GM12878 (cell line): ENCODE results near the gene ARFIP1. TPM values are rescaled to one million over a fixed set of nuclear protein-coding genes. Genes with fewer than 3 reads are reported as not detected.

ENCODE experiments used
- ATAC-seq: fragments of 200-7000 bp; cut with Tn5 transposase; 3 replicates; pipeline ENCODE4 v1.9.1; 2020; ENCODE audit warnings: mild to moderate bottlenecking, moderate library complexity
- BruUV-seq: library from RNA; stranded (reverse); fragments of 400-500 nt; replicated peaks from 2 replicates; lab custom pipeline; 2021; lab: Mats Ljungman, UMichigan
- CTCF ChIA-PET: fragments of 300-600 bp; sonication (Branson Sonifier 250); formaldehyde crosslinking; extraction: SDS; loops from one replicate; lab custom pipeline; 2021; ENCODE audit warnings: inconsistent platforms; lab: Yijun Ruan, JAX
- POLR2A ChIA-PET: fragments of 350-600 bp; formaldehyde crosslinking; extraction: SDS; loops from one replicate; lab custom pipeline; 2021; ENCODE audit warnings: inconsistent platforms; lab: Charles Lee
- RAD21 ChIA-PET: fragments of 300-600 bp; sonication (Branson Sonifier 250); formaldehyde crosslinking; loops from one replicate; lab custom pipeline; 2023; ENCODE audit warnings: antibody characterized with exemption; ENCODE audit not compliant: unreplicated experiment; lab: Charles Lee
- SMC1A ChIA-PET: fragments of 300-600 bp; sonication (Branson Sonifier 250); formaldehyde crosslinking; loops from one replicate; lab custom pipeline; 2023; ENCODE audit not compliant: unreplicated experiment, uncharacterized antibody; lab: Charles Lee
- DNase-seq: peaks from one replicate; pipeline ENCODE4 v3.0.0-alpha.2; 2011; ENCODE audit warnings: low read depth, low spot score
- FAIRE-seq: peaks from 3 replicates; lab custom pipeline; 2011; peaks lifted over from hg19 to GRCh38; lab: Jason Lieb, UNC
- H2AFZ ChIP-seq: 2 replicates; pipeline ENCODE4 v1.6.0; 2011; ENCODE audit warnings: low read depth, low read length, control low read depth; ENCODE audit not compliant: control insufficient read depth
- H3K27ac ChIP-seq: 2 replicates; pipeline ENCODE4 v1.5.1; 2011; ENCODE audit warnings: control low read depth; ENCODE audit not compliant: control insufficient read depth, insufficient read depth
- H3K27me3 ChIP-seq, 2 experiments: replicated peaks in 1 of 2; 2 replicates each; pipeline versions ENCODE4 v1.6.0 to v1.6.1; 2011; ENCODE audit warnings: low read length in 1 of 2; ENCODE audit not compliant: control insufficient read depth in 2 of 2, insufficient read depth in 2 of 2
- H3K36me3 ChIP-seq, 2 experiments: 2 replicates each; pipeline ENCODE4 v1.5.1; 2011; ENCODE audit warnings: low read length in 1 of 2; ENCODE audit not compliant: control insufficient read depth in 2 of 2, insufficient read depth in 2 of 2
- H3K4me1 ChIP-seq: 2 replicates; pipeline ENCODE4 v1.6.1; 2011; ENCODE audit warnings: mild to moderate bottlenecking, low read length, moderate library complexity, mixed read lengths; ENCODE audit not compliant: control insufficient read depth, insufficient read depth
- H3K4me2 ChIP-seq: 2 replicates; pipeline ENCODE4 v1.6.0; 2011; ENCODE audit warnings: control low read depth; ENCODE audit not compliant: control insufficient read depth, insufficient read depth
- H3K4me3 ChIP-seq: fragments of 200-600 bp; sonication (generic); 2 replicates; pipeline ENCODE4 v1.5.1; 2016
- H3K79me2 ChIP-seq: 2 replicates; pipeline ENCODE4 v1.6.0; 2011; ENCODE audit warnings: low read length; ENCODE audit not compliant: control insufficient read depth, insufficient read depth
- H3K9ac ChIP-seq: 2 replicates; pipeline ENCODE4 v1.8.0; 2011; ENCODE audit warnings: low read length, control low read depth, mixed read lengths; ENCODE audit not compliant: control insufficient read depth, insufficient read depth
- H3K9me3 ChIP-seq: replicated peaks from 3 replicates; pipeline ENCODE4 v1.5.1; 2011; ENCODE audit warnings: mild to moderate bottlenecking, low read length; ENCODE audit not compliant: control insufficient read depth, insufficient read depth
- H4K20me1 ChIP-seq: 2 replicates; pipeline ENCODE4 v1.6.0; 2011; ENCODE audit not compliant: control insufficient read depth, insufficient read depth
- BCL11A ChIP-seq: IDR thresholded peaks from 2 replicates; pipeline ENCODE4 v1.6.1; 2011; ENCODE audit warnings: low read depth, low read length
- BRCA1 ChIP-seq: IDR thresholded peaks from 2 replicates; pipeline ENCODE4 v1.6.1; 2011; ENCODE audit warnings: low read depth, low read length, improper control_type of control experiment
- CBX3 ChIP-seq: fragments of 200-600 bp; sonication (generic); IDR thresholded peaks from 2 replicates; pipeline ENCODE4 v1.6.1; 2016; ENCODE audit warnings: low read depth, borderline replicate concordance
- CEBPB ChIP-seq, 2 experiments: fragments of 150-350 bp in 1 of 2; IDR thresholded peaks; 2 replicates each; pipeline ENCODE4 v1.6.1; 2012 to 2014; ENCODE audit warnings: low read depth in 2 of 2, low read length in 2 of 2, borderline replicate concordance in 1 of 2, inconsistent platforms in 1 of 2
- FOXK2 ChIP-seq: fragments of 450-650 bp; IDR thresholded peaks from 2 replicates; pipeline ENCODE4 v1.6.1; 2017; ENCODE audit warnings: mild to moderate bottlenecking, moderate library complexity
- GABPA ChIP-seq: IDR thresholded peaks from 2 replicates; pipeline ENCODE4 v1.6.1; 2014; ENCODE audit warnings: antibody characterized with exemption, low read depth, mild to moderate bottlenecking, inconsistent platforms
- LARP7 ChIP-seq: fragments of 450-650 bp; IDR thresholded peaks from 2 replicates; pipeline ENCODE4 v1.6.1; 2017; ENCODE audit warnings: mild to moderate bottlenecking
- MXI1 ChIP-seq: fragments of 150-350 bp; IDR thresholded peaks from 2 replicates; pipeline ENCODE4 v1.6.1; 2011; ENCODE audit warnings: low read depth, mild to moderate bottlenecking, inconsistent platforms, low read length, improper control_type of control experiment
- MYB ChIP-seq: fragments of 150-350 bp; IDR thresholded peaks from 2 replicates; pipeline ENCODE4 v1.6.1; 2014; ENCODE audit warnings: mild to moderate bottlenecking, low read depth, low read length, borderline replicate concordance
- NFXL1 ChIP-seq: fragments of 450-650 bp; IDR thresholded peaks from 2 replicates; pipeline ENCODE4 v1.6.1; 2017; ENCODE audit warnings: antibody characterized with exemption, mild to moderate bottlenecking, borderline replicate concordance
- POLR2A ChIP-seq: IDR thresholded peaks from 2 replicates; pipeline ENCODE4 v1.6.1; 2011; ENCODE audit warnings: low read depth, mild to moderate bottlenecking, low read length
- SIN3A ChIP-seq: IDR thresholded peaks from 2 replicates; pipeline ENCODE4 v1.6.1; 2012; ENCODE audit warnings: low read depth, low read length, improper control_type of control experiment
- SMAD5 ChIP-seq: IDR thresholded peaks from 2 replicates; pipeline ENCODE4 v1.6.1; 2016; ENCODE audit warnings: antibody characterized with exemption, low read depth
- TARDBP ChIP-seq: IDR thresholded peaks from 2 replicates; pipeline ENCODE4 v1.6.1; 2016; ENCODE audit warnings: borderline replicate concordance
- ZNF274 ChIP-seq: IDR thresholded peaks from one replicate; pipeline ENCODE4 v1.8.0; 2011; ENCODE audit not compliant: insufficient read length, insufficient read depth
- ZSCAN29 ChIP-seq: fragments of 450-650 bp; IDR thresholded peaks from 2 replicates; pipeline ENCODE4 v1.6.1; 2017; ENCODE audit warnings: mild to moderate bottlenecking, moderate library complexity
- WGBS: methylation state at CpG from one replicate; pipeline ENCODE4 v1.1.6; 2016; ENCODE audit warnings: low lambda C conversion rate; ENCODE audit not compliant: insufficient replicate concordance, insufficient coverage; ENCODE audit errors: missing lambda C conversion rate; 5-methylcytosine and 5-hydroxymethylcytosine counted together
- in situ Hi-C: fragments of 300-500 bp; cut with MboI; formaldehyde crosslinking; loops from 9 replicates; pipeline ENCODE4 v1.14.3; 2018; ENCODE audit warnings: mixed read lengths
- intact Hi-C: fragments of 100-400 bp; cut with micrococcal nuclease; formaldehyde crosslinking; loops from one replicate; pipeline ENCODE4 v1.14.2; 2022; ENCODE audit not compliant: unreplicated experiment
- polyA plus RNA-seq, 11 experiments: library from polyadenylated mRNA; depleted of rRNA in 4 of 11; unstranded in 6 of 11; stranded (reverse) in 5 of 11; fragments of >200 nt; fragmentation: Nextera tagmentation in 4 of 11; fragmentation: Illumina TruSeq in 1 of 11; extraction: Ambion mirVana in 4 of 11; extraction: Trizol in 1 of 11; gene quantifications; 1 replicate in 1 of 11; 2 replicates in 10 of 11; pipeline versions ENCODE4 v1.2.1 to v1.2.3, GENCODE V29; 2011 to 2016; ENCODE audit warnings: inconsistent platforms in 2 of 11, missing spikeins in 2 of 11, low read depth in 1 of 11
- total RNA-seq, 4 experiments: library from RNA; depleted of rRNA in 3 of 4; stranded (reverse); fragments of >200 nt in 3 of 4; fragmentation: Illumina TruSeq in 1 of 4; extraction: Trizol in 1 of 4; gene quantifications; 2 replicates each; pipeline versions ENCODE4 v1.2.1 to v1.2.3, GENCODE V29; 2013 to 2021
- TF ChIP-seq, protein P1 (sequence below): fragments of 450-650 bp; IDR thresholded peaks from 2 replicates; pipeline ENCODE4 v1.6.1; 2017; ENCODE audit warnings: mild to moderate bottlenecking, low read depth, inconsistent platforms; ENCODE audit not compliant: poor library complexity, severe bottlenecking
- TF ChIP-seq, protein P2 (sequence below): fragments of 450-650 bp; formaldehyde crosslinking; IDR thresholded peaks from 2 replicates; pipeline ENCODE4 v1.4.0; 2020; ENCODE audit warnings: mild to moderate bottlenecking, moderate library complexity

Gene ARFIP1
- total and polyA plus RNA-seq, 10 of the 15 experiments (the other 5 are each of a cell fraction or from before 2014, with no cell fraction given) = 9.5 to 21.7 (median 15.4) TPM

DNA sequence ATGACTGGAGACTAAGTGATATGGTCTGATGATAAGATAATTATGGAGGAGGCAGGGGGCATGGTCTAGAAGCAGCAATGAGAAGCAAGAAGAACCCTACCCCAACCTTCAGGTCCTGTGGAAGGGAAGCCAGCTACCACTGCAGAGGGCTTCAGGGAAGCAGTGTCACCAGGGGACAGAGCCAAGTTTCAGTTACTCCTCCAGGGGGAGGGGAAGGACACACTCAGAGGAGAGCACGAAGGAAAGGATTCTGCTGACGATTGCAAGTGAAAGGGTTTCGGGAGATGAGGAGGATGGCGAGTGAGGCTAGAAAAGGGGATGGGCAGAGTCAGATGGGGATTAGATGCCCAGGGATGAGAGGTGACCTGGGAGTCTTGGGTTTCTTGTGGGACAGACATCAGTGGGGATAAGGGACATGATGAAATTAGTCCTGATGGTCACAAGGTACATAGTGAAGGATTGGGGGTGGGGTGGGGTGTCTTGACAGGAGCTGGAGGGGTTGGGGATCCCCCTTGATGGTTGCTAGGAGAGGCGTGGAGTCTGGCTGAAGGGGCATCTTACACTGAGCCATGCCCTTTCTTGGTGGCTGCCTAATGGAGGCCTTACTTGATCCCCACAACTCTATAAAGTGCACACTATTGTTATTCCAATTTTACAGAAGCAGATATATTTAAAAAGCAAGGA, 45.6 kb upstream of the ARFIP1 start (continued):
- TF ChIP-seq CBX3 (no peak), GABPA (no peak), SIN3A (no peak), BCL11A (no peak)

DNA sequence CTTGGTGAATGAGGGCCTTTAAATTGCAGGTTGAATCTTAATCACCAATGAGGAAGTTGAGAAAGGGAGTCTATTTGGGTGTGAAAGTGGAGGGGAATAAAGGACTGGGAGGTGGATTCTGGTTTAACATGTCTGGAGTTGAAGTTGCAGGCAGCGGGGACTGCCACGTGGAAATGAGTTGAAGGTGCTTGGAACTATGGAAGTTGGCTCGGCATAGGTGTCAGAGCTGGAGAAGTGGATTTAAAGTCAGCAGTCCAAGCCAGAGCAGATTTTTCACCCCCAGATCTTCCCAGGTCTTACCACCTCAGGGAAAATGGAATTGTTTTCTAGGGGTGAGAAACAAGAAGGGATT, 45.1 kb upstream of the ARFIP1 start:
- H3K36me3 ChIP-seq = no peaks in the 10 kb centered on the region
- H2AFZ ChIP-seq = no peak overlapping the region
- ChIA-PET CTCF (interaction anchor here (0.7 to 5.7 kb wide), 43 partner anchors 7 to 393 kb away, joined by 3 to 105 read pairs (median 6); partner anchors contain the start of genes ARFIP1, TIGD4 and TMEM154), SMC1A (interaction anchor here (0.6 to 11.8 kb wide), 26 partner anchors 25 to 383 kb away, joined by 3 to 152 read pairs (median 7); partner anchors contain the start of gene TMEM154), RAD21 (interaction anchor here (0.8 to 4.6 kb wide), 20 partner anchors 12 to 392 kb away, joined by 3 to 56 read pairs (median 7); partner anchors contain the start of genes ARFIP1, FBXW7, TIGD4 and TMEM154), POLR2A (no interaction called here)
- ATAC-seq (peak; percentile 12; the same call in 1 of the 3 replicates), FAIRE-seq (no peak), DNase-seq (no peak)
- H3K27me3 ChIP-seq = no peaks in the 10 kb centered on the region
- intact Hi-C loops (loop anchor here (1.0 to 2.0 kb wide), 5 partner anchors 38 to 326 kb away; no protein-coding TSS in a partner anchor), in situ Hi-C loops (loop anchor here (5.0 kb wide), 1 partner anchor 227 kb away; no protein-coding TSS in a partner anchor)
- H3K79me2 ChIP-seq = no peaks in the 10 kb centered on the region
- TF ChIP-seq POLR2A (no peak), LARP7 (no peak), ZSCAN29 (no peak), ZNF274 (no peak), BRCA1 (no peak), MYB (no peak), FOXK2 (no peak), SMAD5 (no peak), NFXL1 (no peak), MXI1 (no peak), TARDBP (no peak), CEBPB (IDR thresholded peaks at IDR 0.05; ENCODE audit: borderline replicate concordance in 1 of 2, low read depth in 2 of 2, low read length in 2 of 2) (no peak)
- TF ChIP-seq, protein P1, sequence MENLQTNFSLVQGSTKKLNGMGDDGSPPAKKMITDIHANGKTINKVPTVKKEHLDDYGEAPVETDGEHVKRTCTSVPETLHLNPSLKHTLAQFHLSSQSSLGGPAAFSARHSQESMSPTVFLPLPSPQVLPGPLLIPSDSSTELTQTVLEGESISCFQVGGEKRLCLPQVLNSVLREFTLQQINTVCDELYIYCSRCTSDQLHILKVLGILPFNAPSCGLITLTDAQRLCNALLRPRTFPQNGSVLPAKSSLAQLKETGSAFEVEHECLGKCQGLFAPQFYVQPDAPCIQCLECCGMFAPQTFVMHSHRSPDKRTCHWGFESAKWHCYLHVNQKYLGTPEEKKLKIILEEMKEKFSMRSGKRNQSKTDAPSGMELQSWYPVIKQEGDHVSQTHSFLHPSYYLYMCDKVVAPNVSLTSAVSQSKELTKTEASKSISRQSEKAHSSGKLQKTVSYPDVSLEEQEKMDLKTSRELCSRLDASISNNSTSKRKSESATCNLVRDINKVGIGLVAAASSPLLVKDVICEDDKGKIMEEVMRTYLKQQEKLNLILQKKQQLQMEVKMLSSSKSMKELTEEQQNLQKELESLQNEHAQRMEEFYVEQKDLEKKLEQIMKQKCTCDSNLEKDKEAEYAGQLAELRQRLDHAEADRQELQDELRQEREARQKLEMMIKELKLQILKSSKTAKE = no peak
- TF ChIP-seq, protein P2, sequence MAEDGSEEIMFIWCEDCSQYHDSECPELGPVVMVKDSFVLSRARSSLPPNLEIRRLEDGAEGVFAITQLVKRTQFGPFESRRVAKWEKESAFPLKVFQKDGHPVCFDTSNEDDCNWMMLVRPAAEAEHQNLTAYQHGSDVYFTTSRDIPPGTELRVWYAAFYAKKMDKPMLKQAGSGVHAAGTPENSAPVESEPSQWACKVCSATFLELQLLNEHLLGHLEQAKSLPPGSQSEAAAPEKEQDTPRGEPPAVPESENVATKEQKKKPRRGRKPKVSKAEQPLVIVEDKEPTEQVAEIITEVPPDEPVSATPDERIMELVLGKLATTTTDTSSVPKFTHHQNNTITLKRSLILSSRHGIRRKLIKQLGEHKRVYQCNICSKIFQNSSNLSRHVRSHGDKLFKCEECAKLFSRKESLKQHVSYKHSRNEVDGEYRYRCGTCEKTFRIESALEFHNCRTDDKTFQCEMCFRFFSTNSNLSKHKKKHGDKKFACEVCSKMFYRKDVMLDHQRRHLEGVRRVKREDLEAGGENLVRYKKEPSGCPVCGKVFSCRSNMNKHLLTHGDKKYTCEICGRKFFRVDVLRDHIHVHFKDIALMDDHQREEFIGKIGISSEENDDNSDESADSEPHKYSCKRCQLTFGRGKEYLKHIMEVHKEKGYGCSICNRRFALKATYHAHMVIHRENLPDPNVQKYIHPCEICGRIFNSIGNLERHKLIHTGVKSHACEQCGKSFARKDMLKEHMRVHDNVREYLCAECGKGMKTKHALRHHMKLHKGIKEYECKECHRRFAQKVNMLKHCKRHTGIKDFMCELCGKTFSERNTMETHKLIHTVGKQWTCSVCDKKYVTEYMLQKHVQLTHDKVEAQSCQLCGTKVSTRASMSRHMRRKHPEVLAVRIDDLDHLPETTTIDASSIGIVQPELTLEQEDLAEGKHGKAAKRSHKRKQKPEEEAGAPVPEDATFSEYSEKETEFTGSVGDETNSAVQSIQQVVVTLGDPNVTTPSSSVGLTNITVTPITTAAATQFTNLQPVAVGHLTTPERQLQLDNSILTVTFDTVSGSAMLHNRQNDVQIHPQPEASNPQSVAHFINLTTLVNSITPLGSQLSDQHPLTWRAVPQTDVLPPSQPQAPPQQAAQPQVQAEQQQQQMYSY = no peak
- no peaks in the 10 kb centered on the region for H4K20me1 ChIP-seq
- H3K9ac ChIP-seq = no peak overlapping the region
- H3K4me2 ChIP-seq = no peak overlapping the region
- H3K4me1 ChIP-seq = peaks cover 8% of the 10 kb centered on the region; the same call in 1 of the 2 replicates
- no TSS peak for BruUV-seq
- H3K9me3 ChIP-seq = no peaks in the 10 kb centered on the region
- 83% methylated on average over 3 of the region's 3 CpGs for WGBS
- H3K4me3 ChIP-seq = no peak overlapping the region
- no peak overlapping the region for H3K27ac ChIP-seq
